ENCODE data around the gene ZNF746.

DNA sequence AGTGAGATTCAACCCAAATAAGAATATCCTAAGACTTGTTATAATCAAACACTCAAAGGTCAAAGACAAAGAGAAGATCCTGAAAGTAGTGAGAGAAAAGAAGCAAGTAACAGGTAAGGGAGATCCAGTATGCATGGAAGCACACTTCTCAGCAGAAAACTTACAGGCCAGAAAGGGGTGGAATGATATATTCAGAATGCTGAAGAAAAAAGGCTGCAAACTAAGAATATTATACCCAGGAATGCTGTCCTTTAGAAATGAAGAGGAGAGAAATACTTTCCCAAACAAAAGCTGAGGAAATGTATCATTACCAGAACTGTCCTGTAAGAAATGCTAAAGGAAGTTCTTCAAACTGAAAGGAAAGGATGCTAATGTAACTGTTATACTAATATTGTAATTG, 12.6 kb upstream of the ZNF746 start:
- TF ChIP-seq CEBPB (IDR thresholded peaks at IDR 0.05), result no peak
- TF ChIP-seq TAF1 (IDR thresholded peaks at IDR 0.05; ENCODE audit: low read depth), result no peak
- no peak for TF ChIP-seq YY1 (IDR thresholded peaks at IDR 0.05; ENCODE audit: low read depth)
- no peak for TF ChIP-seq EP300 (IDR thresholded peaks at IDR 0.05; ENCODE audit: borderline replicate concordance)
- TF ChIP-seq, protein P1, sequence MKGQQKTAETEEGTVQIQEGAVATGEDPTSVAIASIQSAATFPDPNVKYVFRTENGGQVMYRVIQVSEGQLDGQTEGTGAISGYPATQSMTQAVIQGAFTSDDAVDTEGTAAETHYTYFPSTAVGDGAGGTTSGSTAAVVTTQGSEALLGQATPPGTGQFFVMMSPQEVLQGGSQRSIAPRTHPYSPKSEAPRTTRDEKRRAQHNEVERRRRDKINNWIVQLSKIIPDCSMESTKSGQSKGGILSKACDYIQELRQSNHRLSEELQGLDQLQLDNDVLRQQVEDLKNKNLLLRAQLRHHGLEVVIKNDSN (IDR thresholded peaks at IDR 0.05), result no peak
- TF ChIP-seq EGR1 (IDR thresholded peaks at IDR 0.05), result no peak
- TF ChIP-seq, protein P2, sequence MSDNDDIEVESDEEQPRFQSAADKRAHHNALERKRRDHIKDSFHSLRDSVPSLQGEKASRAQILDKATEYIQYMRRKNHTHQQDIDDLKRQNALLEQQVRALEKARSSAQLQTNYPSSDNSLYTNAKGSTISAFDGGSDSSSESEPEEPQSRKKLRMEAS (IDR thresholded peaks at IDR 0.05), result no peak
- TF ChIP-seq, protein P3, sequence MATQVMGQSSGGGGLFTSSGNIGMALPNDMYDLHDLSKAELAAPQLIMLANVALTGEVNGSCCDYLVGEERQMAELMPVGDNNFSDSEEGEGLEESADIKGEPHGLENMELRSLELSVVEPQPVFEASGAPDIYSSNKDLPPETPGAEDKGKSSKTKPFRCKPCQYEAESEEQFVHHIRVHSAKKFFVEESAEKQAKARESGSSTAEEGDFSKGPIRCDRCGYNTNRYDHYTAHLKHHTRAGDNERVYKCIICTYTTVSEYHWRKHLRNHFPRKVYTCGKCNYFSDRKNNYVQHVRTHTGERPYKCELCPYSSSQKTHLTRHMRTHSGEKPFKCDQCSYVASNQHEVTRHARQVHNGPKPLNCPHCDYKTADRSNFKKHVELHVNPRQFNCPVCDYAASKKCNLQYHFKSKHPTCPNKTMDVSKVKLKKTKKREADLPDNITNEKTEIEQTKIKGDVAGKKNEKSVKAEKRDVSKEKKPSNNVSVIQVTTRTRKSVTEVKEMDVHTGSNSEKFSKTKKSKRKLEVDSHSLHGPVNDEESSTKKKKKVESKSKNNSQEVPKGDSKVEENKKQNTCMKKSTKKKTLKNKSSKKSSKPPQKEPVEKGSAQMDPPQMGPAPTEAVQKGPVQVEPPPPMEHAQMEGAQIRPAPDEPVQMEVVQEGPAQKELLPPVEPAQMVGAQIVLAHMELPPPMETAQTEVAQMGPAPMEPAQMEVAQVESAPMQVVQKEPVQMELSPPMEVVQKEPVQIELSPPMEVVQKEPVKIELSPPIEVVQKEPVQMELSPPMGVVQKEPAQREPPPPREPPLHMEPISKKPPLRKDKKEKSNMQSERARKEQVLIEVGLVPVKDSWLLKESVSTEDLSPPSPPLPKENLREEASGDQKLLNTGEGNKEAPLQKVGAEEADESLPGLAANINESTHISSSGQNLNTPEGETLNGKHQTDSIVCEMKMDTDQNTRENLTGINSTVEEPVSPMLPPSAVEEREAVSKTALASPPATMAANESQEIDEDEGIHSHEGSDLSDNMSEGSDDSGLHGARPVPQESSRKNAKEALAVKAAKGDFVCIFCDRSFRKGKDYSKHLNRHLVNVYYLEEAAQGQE (IDR thresholded peaks at IDR 0.05; ENCODE audit: low read depth), result no peak
- TF ChIP-seq FOXM1 (IDR thresholded peaks at IDR 0.05; ENCODE audit: borderline replicate concordance, low read depth), result no peak
